ENCODE results near the gene THSD7B. TPM values are rescaled to one million over a fixed set of nuclear protein-coding genes. Genes with fewer than 3 reads are reported as not detected.
A peak's percentile ranks its signal among the peaks of the same experiment; 100 is the strongest.
"Not testable (repeated sequence)": the region's sequence is repeated elsewhere in the genome, so short reads cannot be mapped to it uniquely, and the experiment has no call there.

Gene THSD7B
- total RNA-seq, 1 experiment from 2014 or later, result 0.28 TPM

DNA sequence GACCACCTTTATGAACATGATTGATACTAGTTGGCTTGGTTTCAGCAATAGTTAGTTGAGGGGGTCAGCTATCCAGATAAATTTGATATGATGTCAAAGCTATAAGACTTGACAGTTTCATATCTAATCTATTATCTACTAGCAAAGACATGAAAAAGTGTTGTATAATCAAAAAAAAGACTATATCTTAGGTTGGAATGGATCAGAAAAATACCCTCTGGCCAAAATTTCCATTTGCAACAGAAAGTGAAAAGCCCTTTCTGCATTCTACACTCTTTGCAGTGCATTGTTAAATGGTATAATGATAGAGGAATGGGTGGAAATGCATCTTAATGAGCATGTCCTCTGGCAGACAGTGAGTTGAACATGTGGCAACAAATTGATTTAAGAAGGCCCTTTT, 242.6 kb downstream of the THSD7B start:
- DNase-seq, result no peak

DNA sequence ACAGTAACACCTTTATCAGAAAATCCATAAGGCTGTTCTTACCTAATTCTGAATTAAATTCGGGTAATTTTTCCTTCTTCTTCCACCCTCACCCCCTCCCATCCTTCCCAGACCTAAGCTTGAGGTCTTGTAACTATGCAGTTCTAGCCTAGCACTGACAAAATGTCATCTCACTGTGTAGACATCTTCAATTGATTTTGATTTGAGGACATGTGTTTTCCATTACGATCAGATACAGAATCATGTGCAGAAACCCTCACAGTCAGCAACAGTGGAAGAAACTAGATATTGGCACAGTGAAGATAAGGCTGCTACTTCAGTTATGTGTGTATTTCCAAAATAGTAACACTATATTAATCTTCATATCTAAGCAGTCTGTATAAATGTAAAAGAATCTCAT, 244.6 kb downstream of the THSD7B start:
- Histone ChIP-seq H3K36me3 (replicated peaks; ENCODE audit: control insufficient read depth, insufficient read depth, low read length) (no peaks in the 10 kb centered on the region), H3K4me3 (ENCODE audit: insufficient read depth, low read depth, low read length) (no peak overlapping the region), H3K27me3 (ENCODE audit: control insufficient read depth, insufficient read depth, low read length) (no peaks in the 10 kb centered on the region)
- DNase-seq, result no peak

More for the DNA sequence above, 242.6 kb downstream of the THSD7B start:
- H3K4me3 ChIP-seq (ENCODE audit: insufficient read depth, low read depth, low read length), result no peak overlapping the region
- H3K36me3 ChIP-seq (replicated peaks; ENCODE audit: control insufficient read depth, insufficient read depth, low read length), result no peaks in the 10 kb centered on the region
- H3K27me3 ChIP-seq (ENCODE audit: control insufficient read depth, insufficient read depth, low read length), result no peaks in the 10 kb centered on the region

DNA sequence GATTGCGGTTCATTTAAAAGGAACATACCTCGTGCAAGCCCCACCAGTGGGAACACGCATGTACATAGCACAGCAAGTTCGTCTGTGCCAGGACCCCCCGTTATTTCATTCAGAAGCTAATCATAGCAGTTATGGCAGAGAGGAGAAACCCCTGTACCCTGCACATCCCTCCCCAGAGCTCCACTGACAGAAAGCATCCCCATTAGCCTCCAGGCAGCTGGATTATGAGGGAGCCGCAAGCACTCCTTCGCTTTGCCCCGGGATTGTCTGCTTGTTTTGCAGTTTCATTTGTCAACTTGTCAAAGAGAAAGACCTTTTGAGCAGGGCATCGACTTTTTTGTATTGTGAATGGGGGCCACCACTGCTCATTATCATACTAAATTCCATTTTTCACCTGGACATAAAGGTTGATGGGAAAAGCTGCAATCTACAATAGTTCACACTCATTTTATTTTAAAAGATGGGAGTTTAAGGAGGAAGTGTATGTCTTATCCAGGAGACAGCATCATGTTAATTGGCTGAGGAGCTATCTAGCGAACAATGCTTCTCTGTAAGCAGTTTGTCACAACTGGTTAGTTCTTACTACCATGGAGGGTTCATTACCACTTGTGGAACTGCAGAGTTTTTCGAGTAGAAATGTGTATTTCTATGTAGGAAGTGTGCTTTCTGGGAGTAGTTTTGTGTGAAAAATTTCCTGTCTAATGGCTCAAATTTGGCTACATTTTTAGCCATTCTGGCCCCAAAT, 255.3 kb downstream of the THSD7B start:
- no peak for DNase-seq
- no peak overlapping the region for H3K4me3 ChIP-seq (ENCODE audit: insufficient read depth, low read depth, low read length)
- H3K36me3 ChIP-seq (replicated peaks; ENCODE audit: control insufficient read depth, insufficient read depth, low read length), result no peaks in the 10 kb centered on the region
- no peaks in the 10 kb centered on the region for H3K27me3 ChIP-seq (ENCODE audit: control insufficient read depth, insufficient read depth, low read length)

DNA sequence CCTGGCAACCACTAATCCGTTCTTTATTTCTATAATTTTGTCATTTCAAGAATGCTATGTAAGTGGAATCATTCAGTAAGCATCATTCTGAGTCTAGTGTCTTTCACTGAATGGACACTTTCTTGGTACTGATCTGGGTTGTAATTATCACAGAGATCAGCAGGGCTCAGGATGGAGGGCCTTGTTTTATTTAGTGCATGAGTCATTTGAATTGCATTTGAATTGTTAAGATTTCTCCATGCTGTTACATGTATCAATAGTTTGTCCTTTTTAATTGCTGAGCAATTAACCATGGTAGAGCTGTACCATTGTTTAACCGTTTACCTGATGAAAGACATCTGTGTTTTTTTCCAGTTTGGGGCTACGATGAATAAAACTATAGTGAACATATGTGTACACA, 256.4 kb downstream of the THSD7B start:
- Histone ChIP-seq H3K4me3 (ENCODE audit: insufficient read depth, low read depth, low read length) (no peak overlapping the region), H3K36me3 (replicated peaks; ENCODE audit: control insufficient read depth, insufficient read depth, low read length) (no peaks in the 10 kb centered on the region), H3K27me3 (ENCODE audit: control insufficient read depth, insufficient read depth, low read length) (no peaks in the 10 kb centered on the region)
- DNase-seq, result no peak

DNA sequence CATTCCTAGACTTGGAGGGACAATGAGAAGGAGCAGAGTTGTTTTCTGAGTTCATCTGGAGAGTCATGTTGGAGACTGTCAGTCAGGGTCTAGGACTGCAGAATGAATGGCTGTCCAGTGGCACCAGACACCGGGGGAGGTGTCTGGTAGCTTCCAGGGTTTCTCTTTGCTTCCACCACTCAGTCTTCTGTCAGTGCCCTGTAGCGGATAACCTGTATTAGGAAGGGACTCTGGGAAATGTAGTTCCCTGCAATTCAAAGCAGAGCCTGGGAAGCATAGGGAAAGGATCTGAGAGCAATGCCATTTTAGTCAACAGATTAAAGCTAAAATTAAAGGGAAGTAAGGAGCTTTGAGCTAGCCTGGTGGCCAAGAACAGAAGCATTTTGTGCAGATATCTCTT, 257.9 kb downstream of the THSD7B start:
- no peak for DNase-seq
- no peaks in the 10 kb centered on the region for H3K27me3 ChIP-seq (ENCODE audit: control insufficient read depth, insufficient read depth, low read length)
- no peaks in the 10 kb centered on the region for H3K36me3 ChIP-seq (replicated peaks; ENCODE audit: control insufficient read depth, insufficient read depth, low read length)
- no peak overlapping the region for H3K4me3 ChIP-seq (ENCODE audit: insufficient read depth, low read depth, low read length)

DNA sequence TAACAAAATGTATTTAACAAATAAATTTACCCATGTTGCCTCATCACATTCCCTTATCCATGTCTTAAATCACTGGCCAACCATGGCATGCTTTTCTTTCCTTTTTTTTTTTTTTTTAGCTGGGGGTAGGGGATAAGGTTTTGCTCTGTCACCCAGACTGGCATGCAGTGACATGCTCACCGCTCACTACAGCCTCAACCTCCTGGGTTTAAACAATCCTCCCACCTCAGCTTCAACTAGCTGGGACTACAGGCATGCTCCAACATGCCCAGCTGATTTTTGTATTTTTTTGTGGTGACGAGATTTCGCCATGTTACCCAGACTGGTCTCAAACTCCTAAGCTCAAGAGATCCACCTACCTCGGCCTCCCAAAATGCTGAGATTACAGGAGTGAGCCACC, 266.4 kb downstream of the THSD7B start:
- Histone ChIP-seq H3K36me3 (replicated peaks; ENCODE audit: control insufficient read depth, insufficient read depth, low read length) (no peaks in the 10 kb centered on the region), H3K27me3 (ENCODE audit: control insufficient read depth, insufficient read depth, low read length) (no peaks in the 10 kb centered on the region), H3K4me3 (ENCODE audit: insufficient read depth, low read depth, low read length) (no peak overlapping the region)
- DNase-seq, result no peak

DNA sequence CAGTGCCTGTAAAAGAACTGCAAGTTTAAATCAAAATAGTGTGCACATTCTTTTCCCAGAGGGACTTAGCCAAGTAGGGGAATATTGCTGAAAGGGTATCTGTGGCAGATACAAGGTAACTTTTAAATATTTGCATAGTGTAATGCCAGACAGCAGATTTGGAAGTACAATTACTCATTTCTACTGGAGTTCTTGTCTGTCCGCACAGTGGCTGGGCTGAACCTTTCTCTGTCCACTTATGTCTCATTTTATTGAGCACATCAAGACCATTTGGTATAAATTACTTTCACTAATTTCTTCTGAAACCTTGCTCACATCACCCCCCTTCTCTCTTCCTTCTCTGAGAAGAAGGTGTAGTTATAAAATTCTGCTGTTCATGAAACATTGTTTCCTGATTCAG, 271.3 kb downstream of the THSD7B start:
- DNase-seq, result no peak
- no peaks in the 10 kb centered on the region for H3K27me3 ChIP-seq (ENCODE audit: control insufficient read depth, insufficient read depth, low read length)
- no peaks in the 10 kb centered on the region for H3K36me3 ChIP-seq (replicated peaks; ENCODE audit: control insufficient read depth, insufficient read depth, low read length)
- no peak overlapping the region for H3K4me3 ChIP-seq (ENCODE audit: insufficient read depth, low read depth, low read length)

DNA sequence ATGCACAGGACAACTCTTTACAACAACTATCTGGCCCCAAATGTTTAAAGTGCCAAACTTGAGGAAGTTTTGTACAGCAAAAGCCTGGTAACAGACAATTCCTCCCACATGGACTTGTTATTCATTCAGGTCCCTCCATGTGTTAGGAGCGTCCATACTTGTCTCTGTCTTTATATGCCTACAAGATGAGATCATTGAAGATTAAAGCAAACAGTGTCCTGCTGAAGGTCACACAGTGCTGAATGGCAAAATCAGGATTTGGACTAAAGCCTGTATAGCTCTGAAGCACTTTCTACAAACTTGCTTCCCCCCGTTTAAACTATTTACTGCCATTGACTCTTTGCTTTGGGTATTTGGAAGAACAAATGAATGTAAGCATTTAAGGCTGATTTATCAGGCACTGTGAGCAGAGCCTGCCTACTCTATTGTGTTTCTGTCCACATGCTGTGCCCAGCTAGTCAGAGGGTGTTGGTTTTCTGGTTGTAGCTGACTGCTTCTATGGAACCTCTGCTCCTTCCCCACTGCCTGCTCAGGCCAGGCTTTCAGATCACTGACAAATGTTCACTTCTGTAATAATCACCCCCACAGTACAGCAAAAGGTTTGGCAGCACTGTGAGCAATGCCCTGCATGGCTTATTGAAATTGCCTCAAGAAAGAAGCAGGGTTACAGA, 274.3 kb downstream of the THSD7B start:
- Histone ChIP-seq H3K36me3 (replicated peaks; ENCODE audit: control insufficient read depth, insufficient read depth, low read length) (no peaks in the 10 kb centered on the region), H3K27me3 (ENCODE audit: control insufficient read depth, insufficient read depth, low read length) (no peaks in the 10 kb centered on the region), H3K4me3 (ENCODE audit: insufficient read depth, low read depth, low read length) (no peak overlapping the region)
- no peak for DNase-seq

DNA sequence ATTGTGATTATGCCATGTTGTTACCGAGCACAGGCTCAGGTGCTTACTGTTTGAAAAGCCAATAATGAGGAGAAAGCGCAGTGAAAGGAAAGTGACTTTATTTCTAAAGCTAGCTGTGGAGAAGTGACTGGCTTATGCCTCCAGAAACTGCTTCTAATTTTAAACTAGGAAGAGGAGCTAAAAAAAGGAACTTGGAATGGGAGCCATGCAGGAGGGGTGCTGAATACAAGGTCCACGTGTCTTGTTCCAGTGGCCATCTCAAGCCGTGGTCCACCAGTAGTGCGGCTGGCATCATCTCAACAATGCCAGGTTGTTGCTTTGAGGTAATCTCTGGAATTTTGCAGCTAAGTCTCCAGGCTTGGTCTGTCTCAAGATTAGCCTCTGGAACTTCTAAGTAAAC, 282.0 kb downstream of the THSD7B start:
- no peak for DNase-seq
- no peak overlapping the region for H3K4me3 ChIP-seq (ENCODE audit: insufficient read depth, low read depth, low read length)
- H3K27me3 ChIP-seq (ENCODE audit: control insufficient read depth, insufficient read depth, low read length), result no peaks in the 10 kb centered on the region

DNA sequence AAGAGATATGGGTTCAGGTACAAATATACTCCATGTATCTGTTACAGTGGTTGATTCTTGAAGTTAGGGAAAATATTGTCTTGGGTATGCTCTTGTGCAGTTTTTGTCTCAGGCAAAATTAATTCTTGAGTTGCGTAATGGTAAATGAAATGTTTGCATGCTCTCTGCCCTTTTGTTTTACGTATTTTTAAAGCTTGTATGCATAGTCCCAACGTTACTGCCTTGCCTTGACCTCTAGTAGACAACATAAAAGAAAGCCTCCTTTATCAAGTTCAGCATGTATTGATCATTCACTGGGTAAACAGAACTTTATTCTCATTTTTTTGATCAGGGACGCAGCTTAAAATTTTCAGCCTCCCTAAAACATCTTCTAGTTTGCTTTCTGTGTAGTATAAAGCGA, 283.1 kb downstream of the THSD7B start:
- H3K4me3 ChIP-seq (ENCODE audit: insufficient read depth, low read depth, low read length), result no peak overlapping the region
- no peaks in the 10 kb centered on the region for H3K36me3 ChIP-seq (replicated peaks; ENCODE audit: control insufficient read depth, insufficient read depth, low read length)
- DNase-seq, result no peak
- no peaks in the 10 kb centered on the region for H3K27me3 ChIP-seq (ENCODE audit: control insufficient read depth, insufficient read depth, low read length)

More for the DNA sequence above, 282.0 kb downstream of the THSD7B start:
- no peaks in the 10 kb centered on the region for H3K36me3 ChIP-seq (replicated peaks; ENCODE audit: control insufficient read depth, insufficient read depth, low read length)

DNA sequence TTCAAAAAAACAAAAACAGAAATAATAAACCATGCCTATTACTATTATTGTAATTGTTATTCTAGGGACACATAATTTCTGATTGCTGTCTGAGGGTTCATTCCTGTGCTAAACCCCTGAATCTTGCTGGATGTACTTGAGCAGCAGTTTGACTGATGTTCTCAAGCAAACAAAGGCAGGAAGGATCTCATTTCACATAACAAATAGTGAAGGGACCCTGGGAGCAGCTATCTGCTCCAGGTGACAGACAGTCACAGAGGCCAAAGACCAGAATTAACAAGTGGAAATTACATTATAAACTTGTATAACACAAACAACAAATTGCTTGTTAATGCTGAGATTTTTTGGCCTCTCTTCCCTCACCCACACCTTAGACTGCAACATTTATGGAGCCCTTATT, 284.2 kb downstream of the THSD7B start:
- Histone ChIP-seq H3K36me3 (replicated peaks; ENCODE audit: control insufficient read depth, insufficient read depth, low read length) (no peaks in the 10 kb centered on the region), H3K27me3 (ENCODE audit: control insufficient read depth, insufficient read depth, low read length) (no peaks in the 10 kb centered on the region), H3K4me3 (ENCODE audit: insufficient read depth, low read depth, low read length) (no peak overlapping the region)
- no peak for DNase-seq

DNA sequence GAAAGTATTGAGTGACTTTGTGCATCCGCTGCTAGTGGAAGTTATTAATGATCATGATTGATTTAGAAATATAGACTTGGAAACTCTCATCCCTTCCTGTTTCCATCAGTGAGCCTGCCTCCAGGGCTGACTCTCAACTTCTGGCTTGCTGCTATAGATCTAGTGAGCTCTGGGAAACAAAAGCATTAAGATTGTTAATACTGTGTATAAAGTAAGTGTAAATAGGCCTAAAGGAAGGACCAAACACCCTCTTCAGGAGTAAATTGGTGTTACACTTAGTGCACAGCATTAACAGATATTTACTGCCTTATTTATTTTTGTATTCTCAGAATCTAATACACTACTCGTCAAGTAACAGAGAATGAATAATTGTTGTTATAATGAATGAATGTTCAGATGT, 285.6 kb downstream of the THSD7B start:
- no peaks in the 10 kb centered on the region for H3K27me3 ChIP-seq (ENCODE audit: control insufficient read depth, insufficient read depth, low read length)
- no peak overlapping the region for H3K4me3 ChIP-seq (ENCODE audit: insufficient read depth, low read depth, low read length)
- H3K36me3 ChIP-seq (replicated peaks; ENCODE audit: control insufficient read depth, insufficient read depth, low read length), result no peaks in the 10 kb centered on the region
- DNase-seq, result peak; percentile 6

DNA sequence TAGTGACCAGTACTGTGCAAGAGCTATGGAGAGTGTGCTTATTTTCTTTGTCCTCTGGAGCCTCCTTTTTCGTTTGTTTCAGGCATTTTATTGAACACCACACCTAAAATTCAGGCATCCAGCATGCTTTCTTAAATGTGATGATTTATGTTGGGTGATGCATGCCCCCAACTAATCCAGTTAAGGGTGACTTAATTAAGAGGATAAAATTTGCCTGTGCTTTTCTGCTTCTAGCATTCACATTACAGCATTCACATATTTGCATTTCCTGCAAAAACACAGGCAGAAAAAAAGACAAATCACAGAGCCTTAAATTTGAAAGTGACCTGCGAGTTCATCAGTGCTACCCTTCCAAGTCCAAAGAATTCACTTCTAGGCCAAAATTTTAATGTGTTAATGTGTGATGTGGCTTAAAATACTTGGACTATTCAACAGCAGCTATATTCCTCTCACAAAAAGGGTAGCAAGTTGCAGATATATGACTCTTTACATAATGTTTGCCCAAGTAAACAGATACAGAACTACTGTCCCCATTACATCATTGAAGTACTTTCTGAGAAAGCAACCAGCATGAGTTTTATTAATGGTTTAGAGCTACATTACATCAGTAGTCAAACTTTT, 286.5 kb downstream of the THSD7B start:
- no peak for DNase-seq
- no peaks in the 10 kb centered on the region for H3K27me3 ChIP-seq (ENCODE audit: control insufficient read depth, insufficient read depth, low read length)
- no peaks in the 10 kb centered on the region for H3K36me3 ChIP-seq (replicated peaks; ENCODE audit: control insufficient read depth, insufficient read depth, low read length)
- H3K4me3 ChIP-seq (ENCODE audit: insufficient read depth, low read depth, low read length), result no peak overlapping the region

DNA sequence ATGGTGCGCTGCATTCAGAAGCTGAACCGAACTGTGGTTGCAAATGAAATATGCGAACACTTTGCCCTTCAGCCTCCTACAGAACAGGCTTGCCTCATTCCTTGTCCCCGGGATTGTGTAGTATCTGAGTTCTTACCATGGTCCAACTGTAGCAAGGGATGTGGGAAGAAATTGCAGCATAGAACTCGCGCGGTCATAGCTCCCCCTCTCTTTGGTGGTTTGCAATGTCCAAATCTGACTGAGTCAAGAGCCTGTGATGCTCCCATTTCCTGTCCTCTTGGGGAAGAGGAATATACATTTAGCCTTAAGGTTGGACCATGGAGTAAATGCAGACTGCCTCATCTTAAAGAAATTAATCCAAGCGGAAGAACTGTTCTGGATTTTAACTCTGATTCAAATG, 291.4 kb downstream of the THSD7B start:
- Histone ChIP-seq H3K36me3 (replicated peaks; ENCODE audit: control insufficient read depth, insufficient read depth, low read length) (no peaks in the 10 kb centered on the region), H3K4me3 (ENCODE audit: insufficient read depth, low read depth, low read length) (no peak overlapping the region), H3K27me3 (ENCODE audit: control insufficient read depth, insufficient read depth, low read length) (no peaks in the 10 kb centered on the region)
- no peak for DNase-seq

DNA sequence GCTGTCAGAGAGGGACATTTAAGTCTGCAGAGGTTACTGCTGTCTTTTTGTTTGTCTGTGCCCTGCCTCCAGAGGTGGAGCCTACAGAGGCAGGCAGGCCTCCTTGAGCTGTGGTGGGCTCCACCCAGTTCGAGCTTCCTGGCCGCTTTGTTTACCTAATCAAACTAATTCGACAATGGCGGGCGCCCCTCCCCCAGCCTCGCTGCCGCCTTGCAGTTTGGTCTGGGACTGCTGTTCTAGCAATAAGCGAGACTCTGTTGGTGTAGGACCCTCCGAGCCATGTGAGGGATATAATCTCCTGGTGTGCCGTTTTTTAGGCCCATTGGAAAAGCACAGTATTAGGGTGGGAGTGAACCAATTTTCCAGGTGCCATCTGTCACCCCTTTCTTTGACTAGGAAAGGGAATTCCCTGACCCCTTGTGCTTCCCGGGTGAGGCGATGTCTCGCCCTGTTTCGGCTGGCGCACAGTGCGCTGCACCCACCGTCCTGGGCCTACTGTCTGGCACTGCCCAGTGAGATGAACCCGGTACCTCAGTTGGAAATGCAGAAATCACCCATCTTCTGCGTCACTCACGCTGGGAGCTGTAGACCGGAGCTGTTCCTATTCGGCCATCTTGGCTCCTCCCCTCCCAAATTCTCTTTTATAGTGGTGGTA, 310.9 kb downstream of the THSD7B start:
- H3K36me3 ChIP-seq (replicated peaks; ENCODE audit: control insufficient read depth, insufficient read depth, low read length); DNase-seq; H3K27me3 ChIP-seq (ENCODE audit: control insufficient read depth, insufficient read depth, low read length); H3K4me3 ChIP-seq (ENCODE audit: insufficient read depth, low read depth, low read length): not testable (repeated sequence)

All from H7 (cell line).